Measurements from ENCODE around the gene NLGN1. TPM values are rescaled to one million over a fixed set of nuclear protein-coding genes. Genes with fewer than 3 reads are reported as not detected.

The NLGN1 gene
- total RNA-seq, 1 experiment from 2014 or later = 0.85 TPM

- BruUV-seq (replicated peaks) = no TSS peak
- no peak overlapping the region for H3K27ac ChIP-seq (ENCODE audit: low read length)
- in situ Hi-C loops (cut with HindIII; ENCODE audit: low pct_unique_long_range_greater_than_20kb, low sequenced_read_pairs) = no loop called here
Measured at GRCh38 chr3:174153871-174154270, 756.3 kb downstream of the NLGN1 start.

GRCh38 chr3:174156200-174156599, 758.7 kb downstream of the NLGN1 start:
- Histone ChIP-seq H3K27ac (ENCODE audit: low read length) (no peak overlapping the region), H3K36me3 (ENCODE audit: control insufficient read depth, insufficient read depth, low read length) (no peaks in the 10 kb centered on the region), H3K27me3 (ENCODE audit: control insufficient read depth, insufficient read depth, low read length) (no peaks in the 10 kb centered on the region), H3K4me3 (ENCODE audit: low read depth in 2 of 2, low read length in 2 of 2) (peak overlapping the region; percentile 10 to 43; a peak in 3 of 4 replicates), H3K4me1 (ENCODE audit: control insufficient read depth, insufficient read depth, low read length) (no peaks in the 10 kb centered on the region), H3K9me3 (ENCODE audit: control insufficient read depth, insufficient read depth, low read depth, low read length) (no peaks in the 10 kb centered on the region)
- no peak for DNase-seq (ENCODE audit: low read depth, low spot score)
- POLR2A ChIA-PET = no interaction called here
- no peak for ATAC-seq
- no peak for TF ChIP-seq CTCF (IDR thresholded peaks at IDR 0.05)
- TF ChIP-seq SIN3A (IDR thresholded peaks at IDR 0.05; ENCODE audit: borderline replicate concordance, insufficient read depth, low read depth, low read length) = no peak
- TF ChIP-seq TCF7L2 (IDR thresholded peaks at IDR 0.05; ENCODE audit: low read depth, low read length) = no peak
- TF ChIP-seq POLR2AphosphoS5 (IDR thresholded peaks at IDR 0.05; ENCODE audit: low read depth, low read length) = no peak
- no peak for TF ChIP-seq REST (IDR thresholded peaks at IDR 0.05; ENCODE audit: insufficient read depth in 1 of 2, low read depth in 2 of 2, low read length in 1 of 2)
- CTCF ChIA-PET = no interaction called here
- intact Hi-C loops (cut with micrococcal nuclease; ENCODE audit: unreplicated experiment) (no loop called here), in situ Hi-C loops (cut with HindIII; ENCODE audit: low pct_unique_long_range_greater_than_20kb, low sequenced_read_pairs) (no loop called here)
- no TSS peak for BruUV-seq (replicated peaks)

More at GRCh38 chr3:174153871-174154270, 756.3 kb downstream of the NLGN1 start:
- ATAC-seq (no peak), DNase-seq (ENCODE audit: low read depth, low spot score) (no peak)
- no peak overlapping the region for H3K4me3 ChIP-seq (ENCODE audit: low read depth in 2 of 2, low read length in 2 of 2)
- POLR2A ChIA-PET = no interaction called here
- CTCF ChIA-PET = no interaction called here
- no peaks in the 10 kb centered on the region for H3K4me1 ChIP-seq (ENCODE audit: control insufficient read depth, insufficient read depth, low read length)
- H3K9me3 ChIP-seq (ENCODE audit: control insufficient read depth, insufficient read depth, low read depth, low read length) = no peaks in the 10 kb centered on the region
- no peaks in the 10 kb centered on the region for H3K27me3 ChIP-seq (ENCODE audit: control insufficient read depth, insufficient read depth, low read length)
- intact Hi-C loops (cut with micrococcal nuclease; ENCODE audit: unreplicated experiment) = no loop called here
- TF ChIP-seq SIN3A (IDR thresholded peaks at IDR 0.05; ENCODE audit: borderline replicate concordance, insufficient read depth, low read depth, low read length) (no peak), REST (IDR thresholded peaks at IDR 0.05; ENCODE audit: insufficient read depth in 1 of 2, low read depth in 2 of 2, low read length in 1 of 2) (no peak), CTCF (IDR thresholded peaks at IDR 0.05) (no peak), POLR2AphosphoS5 (IDR thresholded peaks at IDR 0.05; ENCODE audit: low read depth, low read length) (no peak), TCF7L2 (IDR thresholded peaks at IDR 0.05; ENCODE audit: low read depth, low read length) (no peak)
- no peaks in the 10 kb centered on the region for H3K36me3 ChIP-seq (ENCODE audit: control insufficient read depth, insufficient read depth, low read length)

All from Panc1 (cell line).